GM23338 (cell line): ENCODE results near the gene PCDHA9.

Source experiments
- EZH2 ChIP-seq: fragments of 200-600 bp; sonication (generic); IDR thresholded peaks from one replicate; pipeline ENCODE4 v1.8.0; 2017; ENCODE audit warnings: antibody characterized with exemption, mild to moderate bottlenecking, low read depth; ENCODE audit not compliant: unreplicated experiment
- STAT1 ChIP-seq: IDR thresholded peaks from one replicate; pipeline ENCODE4 v1.6.1; 2016; ENCODE audit warnings: antibody characterized with exemption; ENCODE audit not compliant: unreplicated experiment
- TF ChIP-seq, protein P1 (sequence below), 2 experiments: fragments of 200-600 bp in 1 of 2; sonication (generic) in 1 of 2; conservative IDR thresholded peaks; 2 replicates each; pipeline versions ENCODE4 v1.5.1 to v1.6.1; 2016 to 2017; ENCODE audit warnings: antibody characterized with exemption in 2 of 2, low read depth in 2 of 2, mild to moderate bottlenecking in 2 of 2, moderate library complexity in 1 of 2

- TF ChIP-seq, protein P1, sequence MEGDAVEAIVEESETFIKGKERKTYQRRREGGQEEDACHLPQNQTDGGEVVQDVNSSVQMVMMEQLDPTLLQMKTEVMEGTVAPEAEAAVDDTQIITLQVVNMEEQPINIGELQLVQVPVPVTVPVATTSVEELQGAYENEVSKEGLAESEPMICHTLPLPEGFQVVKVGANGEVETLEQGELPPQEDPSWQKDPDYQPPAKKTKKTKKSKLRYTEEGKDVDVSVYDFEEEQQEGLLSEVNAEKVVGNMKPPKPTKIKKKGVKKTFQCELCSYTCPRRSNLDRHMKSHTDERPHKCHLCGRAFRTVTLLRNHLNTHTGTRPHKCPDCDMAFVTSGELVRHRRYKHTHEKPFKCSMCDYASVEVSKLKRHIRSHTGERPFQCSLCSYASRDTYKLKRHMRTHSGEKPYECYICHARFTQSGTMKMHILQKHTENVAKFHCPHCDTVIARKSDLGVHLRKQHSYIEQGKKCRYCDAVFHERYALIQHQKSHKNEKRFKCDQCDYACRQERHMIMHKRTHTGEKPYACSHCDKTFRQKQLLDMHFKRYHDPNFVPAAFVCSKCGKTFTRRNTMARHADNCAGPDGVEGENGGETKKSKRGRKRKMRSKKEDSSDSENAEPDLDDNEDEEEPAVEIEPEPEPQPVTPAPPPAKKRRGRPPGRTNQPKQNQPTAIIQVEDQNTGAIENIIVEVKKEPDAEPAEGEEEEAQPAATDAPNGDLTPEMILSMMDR (conservative IDR thresholded peaks at IDR 0.05; ENCODE audit: low read depth in 2 of 2): no peak
- TF ChIP-seq EZH2: no peak
- TF ChIP-seq STAT1: no peak
These were observed 14.5 kb downstream of the PCDHA9 start for GRCh38 chr5:140862441-140863295.
